ENCODE measurements around the gene VIP.

Gene VIP

DNA sequence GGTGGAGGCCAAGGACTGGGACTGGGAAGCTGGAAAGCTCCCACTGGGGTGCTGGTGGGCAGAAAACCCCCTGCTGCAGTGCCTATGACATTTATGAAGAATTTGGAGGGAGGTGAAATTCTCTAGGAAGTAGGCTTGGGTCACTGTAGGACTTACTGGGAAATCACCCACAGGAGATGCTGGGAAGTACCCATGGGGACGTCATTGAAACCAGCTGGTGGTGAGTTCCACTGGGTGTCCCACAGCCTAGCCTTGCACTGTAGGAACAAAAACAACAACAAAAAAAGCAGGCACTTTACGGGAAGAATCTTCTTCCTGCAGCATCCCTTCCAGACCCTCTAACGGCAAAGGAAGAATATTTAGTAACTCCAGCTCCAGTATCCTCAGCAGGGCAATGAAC, 26.2 kb downstream of the VIP start:
- WGBS, 2 experiments (ENCODE audit: insufficient coverage in 2 of 2): 100% methylated on average over 1 of the region's 3 CpGs
- no peaks in the 10 kb centered on the region for H3K9me3 ChIP-seq (ENCODE audit: control insufficient read depth, low read length)
- no peak overlapping the region for H3K27ac ChIP-seq (ENCODE audit: low read depth, low read length, severe bottlenecking)
- no peaks in the 10 kb centered on the region for H3K36me3 ChIP-seq (ENCODE audit: control insufficient read depth, insufficient read depth, low read length)
- no peak overlapping the region for H3K4me3 ChIP-seq (ENCODE audit: extremely low read depth, insufficient read depth, low read length, poor library complexity, severe bottlenecking)
- H3K4me1 ChIP-seq (ENCODE audit: control insufficient read depth, insufficient read depth, low read length, poor library complexity, severe bottlenecking): no peaks in the 10 kb centered on the region

DNA sequence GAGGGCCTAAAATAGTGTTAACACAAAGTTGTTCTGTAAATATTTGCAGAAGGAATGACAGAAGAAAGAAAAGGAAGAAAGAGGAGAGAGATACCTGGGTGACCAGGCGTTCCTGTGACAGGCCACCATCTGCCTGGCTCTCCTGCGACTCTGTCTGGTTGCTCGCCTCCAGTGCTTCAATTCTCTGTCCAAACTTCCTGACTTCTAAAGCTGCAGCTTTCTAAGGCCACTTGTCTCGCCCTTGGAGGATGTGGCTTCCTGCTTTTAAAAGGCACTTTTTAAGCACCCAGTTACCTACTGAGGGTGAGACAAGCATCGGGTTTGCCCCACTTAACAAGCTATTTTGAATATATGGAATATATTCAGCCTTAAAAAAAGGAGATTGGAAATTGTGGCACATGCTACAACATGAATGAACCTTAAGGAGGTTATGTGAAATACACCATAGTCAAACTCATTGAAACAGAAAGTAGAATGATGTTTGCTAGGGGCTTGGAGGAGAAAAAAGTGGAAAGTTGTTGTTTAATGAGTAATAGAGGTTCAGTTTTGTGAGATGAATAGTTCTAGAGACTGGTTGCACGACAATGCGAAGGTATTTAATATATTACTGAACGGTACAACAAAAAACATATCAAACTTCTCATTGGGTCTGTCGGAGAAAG, 32.8 kb downstream of the VIP start:
- H3K4me3 ChIP-seq (ENCODE audit: extremely low read depth, insufficient read depth, low read length, poor library complexity, severe bottlenecking): no peak overlapping the region
- H3K27ac ChIP-seq (ENCODE audit: low read depth, low read length, severe bottlenecking): no peak overlapping the region
- H3K4me1 ChIP-seq (ENCODE audit: control insufficient read depth, insufficient read depth, low read length, poor library complexity, severe bottlenecking): no peaks in the 10 kb centered on the region
- no peaks in the 10 kb centered on the region for H3K9me3 ChIP-seq (ENCODE audit: control insufficient read depth, low read length)
- no peaks in the 10 kb centered on the region for H3K36me3 ChIP-seq (ENCODE audit: control insufficient read depth, insufficient read depth, low read length)
- 65 to 83% methylated on average over 3 to 6 of the region's 9 CpGs for WGBS, 2 experiments (ENCODE audit: insufficient coverage in 2 of 2)

DNA sequence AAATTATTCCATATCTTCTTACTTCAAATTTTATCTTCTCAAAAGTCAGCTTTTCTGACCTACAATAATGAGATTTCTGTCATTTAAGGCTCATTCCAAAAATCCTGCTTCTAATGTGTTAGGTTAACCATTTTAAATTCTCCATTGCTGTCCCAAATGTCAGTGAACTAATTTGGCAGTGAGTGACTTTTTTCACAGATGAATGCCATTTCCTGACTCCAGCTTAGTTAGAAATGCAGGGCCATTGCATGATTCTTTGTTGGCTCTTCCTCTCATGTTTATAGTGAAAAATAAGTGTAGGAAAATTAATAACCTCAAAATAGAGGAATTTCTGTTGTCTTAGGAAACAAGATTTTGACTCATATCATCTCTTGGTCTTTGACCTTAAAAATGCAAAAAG, 44.1 kb downstream of the VIP start:
- Histone ChIP-seq H3K4me1 (ENCODE audit: control insufficient read depth, insufficient read depth, low read length, poor library complexity, severe bottlenecking) (no peaks in the 10 kb centered on the region), H3K27ac (ENCODE audit: low read depth, low read length, severe bottlenecking) (no peak overlapping the region), H3K36me3 (ENCODE audit: control insufficient read depth, insufficient read depth, low read length) (no peaks in the 10 kb centered on the region), H3K9me3 (ENCODE audit: control insufficient read depth, low read length) (no peaks in the 10 kb centered on the region), H3K4me3 (ENCODE audit: extremely low read depth, insufficient read depth, low read length, poor library complexity, severe bottlenecking) (no peak overlapping the region)

DNA sequence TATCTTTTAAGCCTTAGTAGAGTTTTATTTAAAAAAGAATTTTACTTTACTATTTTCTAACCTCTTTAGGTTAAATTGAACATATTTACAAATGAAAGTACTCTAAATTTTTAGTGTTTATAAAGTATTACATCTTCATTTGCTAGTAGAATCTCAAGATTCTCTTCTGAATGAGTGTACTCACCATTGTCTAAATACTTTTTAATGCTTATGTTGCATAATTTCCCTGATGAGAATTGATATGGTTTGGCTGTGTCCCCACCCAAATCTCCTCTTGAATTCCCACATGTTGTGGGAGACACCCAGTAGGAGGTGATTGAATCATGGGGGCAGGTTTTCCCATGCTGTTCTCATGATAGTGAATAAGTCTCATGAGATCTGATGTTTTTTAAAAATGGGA, 53.6 kb downstream of the VIP start:
- Histone ChIP-seq H3K4me3 (ENCODE audit: extremely low read depth, insufficient read depth, low read length, poor library complexity, severe bottlenecking) (no peak overlapping the region), H3K4me1 (ENCODE audit: control insufficient read depth, insufficient read depth, low read length, poor library complexity, severe bottlenecking) (no peaks in the 10 kb centered on the region), H3K9me3 (ENCODE audit: control insufficient read depth, low read length) (no peaks in the 10 kb centered on the region), H3K36me3 (ENCODE audit: control insufficient read depth, insufficient read depth, low read length) (no peaks in the 10 kb centered on the region), H3K27ac (ENCODE audit: low read depth, low read length, severe bottlenecking) (no peak overlapping the region)
